ENCODE measurements around the gene SYTL1. TPM values are rescaled to one million over a fixed set of nuclear protein-coding genes. Genes with fewer than 3 reads are reported as not detected.

Gene SYTL1, protein sequence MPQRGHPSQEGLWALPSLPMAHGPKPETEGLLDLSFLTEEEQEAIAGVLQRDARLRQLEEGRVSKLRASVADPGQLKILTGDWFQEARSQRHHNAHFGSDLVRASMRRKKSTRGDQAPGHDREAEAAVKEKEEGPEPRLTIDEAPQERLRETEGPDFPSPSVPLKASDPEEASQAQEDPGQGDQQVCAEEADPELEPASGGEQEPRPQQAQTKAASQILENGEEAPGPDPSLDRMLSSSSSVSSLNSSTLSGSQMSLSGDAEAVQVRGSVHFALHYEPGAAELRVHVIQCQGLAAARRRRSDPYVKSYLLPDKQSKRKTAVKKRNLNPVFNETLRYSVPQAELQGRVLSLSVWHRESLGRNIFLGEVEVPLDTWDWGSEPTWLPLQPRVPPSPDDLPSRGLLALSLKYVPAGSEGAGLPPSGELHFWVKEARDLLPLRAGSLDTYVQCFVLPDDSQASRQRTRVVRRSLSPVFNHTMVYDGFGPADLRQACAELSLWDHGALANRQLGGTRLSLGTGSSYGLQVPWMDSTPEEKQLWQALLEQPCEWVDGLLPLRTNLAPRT
- polyA plus RNA-seq = 100 to 1,000 TPM in 1 of 3 donors, 10 to 100 TPM in 1, under 1 TPM in 1; 0.67 to 104 (median 12.5) TPM

DNA sequence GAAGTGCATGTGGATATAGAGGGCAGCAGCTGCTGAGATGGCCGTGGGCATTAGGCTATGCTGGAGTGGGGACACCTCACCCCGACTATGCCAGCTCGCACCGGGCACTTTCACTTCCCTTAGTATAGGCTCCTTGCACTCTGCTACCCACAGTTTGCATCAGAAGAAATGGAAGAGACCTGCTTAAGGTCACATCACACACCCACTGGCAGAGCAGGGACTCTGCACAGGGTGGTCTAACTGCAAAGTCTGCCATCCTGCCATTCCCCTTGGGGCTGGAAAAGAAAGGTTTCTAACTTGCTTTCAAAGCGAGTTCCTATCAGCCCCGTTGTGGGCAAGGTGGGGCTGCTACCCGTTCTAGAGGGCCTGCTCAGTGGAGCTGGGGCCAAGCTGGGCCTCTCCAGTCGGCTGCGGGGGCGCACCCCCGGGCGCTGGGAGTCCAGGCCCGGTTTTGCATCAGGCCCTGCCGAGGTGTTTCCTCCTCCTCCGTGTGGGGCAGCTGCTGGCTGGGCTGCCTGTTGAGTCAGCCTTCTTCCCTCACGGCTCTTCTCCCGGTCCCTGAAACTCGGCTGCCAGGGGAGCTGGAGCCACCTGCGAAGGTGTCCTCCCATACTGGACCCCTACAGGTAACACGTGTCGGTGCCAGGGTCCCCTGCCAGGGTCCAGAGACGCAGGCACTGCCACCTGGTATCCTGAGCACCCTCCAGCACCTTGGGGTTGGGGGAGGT lies at the start of gene SYTL1:
Gene SYTL1, plus strand, starts transcription at position 498 of the 728 bp plus-strand sequence. CDS start 3,313 bp downstream, outside the sequence.
- H3K27ac ChIP-seq (ENCODE audit: low read depth, low read length) = no peak within 1 kb of the TSS
- WGBS, 3 donors = 16 to 31% (median 22%) methylated on average over 22 of the region's 22 CpGs

DNA sequence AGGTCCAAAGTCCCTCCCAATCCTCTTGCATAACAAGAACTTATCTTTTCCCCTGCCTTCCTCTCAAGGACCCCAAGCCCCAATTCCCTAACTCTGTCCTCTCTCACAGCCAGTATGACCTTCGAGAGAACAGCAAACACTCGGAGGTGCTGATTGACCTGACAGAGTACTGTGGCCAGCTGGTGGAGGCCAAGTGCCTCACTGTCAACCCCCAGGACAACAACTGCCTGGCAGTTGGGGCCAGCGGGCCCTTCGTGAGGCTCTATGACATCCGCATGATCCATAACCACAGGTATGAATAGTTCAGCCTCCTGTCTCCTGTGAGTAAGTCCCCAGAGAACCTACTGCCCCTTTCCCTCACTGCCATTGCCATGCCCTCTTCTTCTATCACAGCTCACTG lies 49.7 kb upstream of the SYTL1 start:
- no peak overlapping the region for H3K27ac ChIP-seq (ENCODE audit: low read depth, low read length)
- WGBS, 3 donors = 42 to 99% (median 90%) methylated on average over 5 of the region's 5 CpGs

DNA sequence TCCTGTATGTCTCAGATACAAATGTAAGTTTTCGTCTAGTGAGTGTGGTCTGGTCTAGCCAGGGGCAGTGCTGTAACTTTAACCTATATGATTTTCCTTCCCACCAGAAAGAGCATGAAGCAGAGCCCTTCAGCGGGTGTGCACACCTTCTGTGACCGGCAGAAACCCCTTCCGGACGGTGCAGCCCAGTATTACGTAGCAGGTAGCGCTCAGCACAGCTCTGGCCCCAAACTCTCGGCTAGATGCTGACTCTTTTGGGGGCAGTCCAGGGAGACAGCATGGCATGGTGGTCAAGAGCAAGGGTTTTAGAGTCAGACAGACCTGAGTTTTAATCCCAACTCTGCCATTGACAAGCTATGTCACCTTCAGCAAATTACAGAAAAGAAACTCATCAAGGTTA lies 47.9 kb upstream of the SYTL1 start:
- 94 to 96% (median 95%) methylated on average over 8 of the region's 8 CpGs for WGBS, 3 donors
- no peak overlapping the region for H3K27ac ChIP-seq (ENCODE audit: low read depth, low read length)

DNA sequence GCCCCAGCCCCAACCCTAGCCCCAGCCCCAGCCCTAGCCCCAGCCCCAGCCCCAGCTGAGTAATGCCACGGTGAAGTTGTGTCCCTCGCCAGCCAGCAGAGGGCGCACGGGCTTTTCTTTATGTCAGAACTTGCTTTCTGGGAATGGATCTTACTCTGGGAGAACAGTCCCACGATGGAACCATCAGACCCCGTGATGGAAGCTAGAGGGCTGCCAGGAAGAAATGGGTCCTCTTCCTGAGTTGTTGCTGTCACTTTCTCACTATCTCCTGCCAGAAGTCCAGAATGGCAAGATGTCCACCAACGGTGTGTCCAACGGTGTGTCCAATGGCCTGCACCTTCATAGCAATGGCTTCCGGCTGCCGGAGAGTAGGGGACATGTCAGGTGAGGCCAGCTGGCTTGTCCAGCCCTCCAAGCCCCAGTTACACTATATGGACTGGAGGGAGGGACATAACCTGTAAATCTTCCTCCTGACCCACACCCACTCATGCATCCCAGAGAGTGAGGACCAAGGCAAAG lies 45.0 kb upstream of the SYTL1 start:
- no peak overlapping the region for H3K27ac ChIP-seq (ENCODE audit: low read depth, low read length)
- 37 to 40% (median 38%) methylated on average over 10 of the region's 10 CpGs for WGBS, 3 donors

DNA sequence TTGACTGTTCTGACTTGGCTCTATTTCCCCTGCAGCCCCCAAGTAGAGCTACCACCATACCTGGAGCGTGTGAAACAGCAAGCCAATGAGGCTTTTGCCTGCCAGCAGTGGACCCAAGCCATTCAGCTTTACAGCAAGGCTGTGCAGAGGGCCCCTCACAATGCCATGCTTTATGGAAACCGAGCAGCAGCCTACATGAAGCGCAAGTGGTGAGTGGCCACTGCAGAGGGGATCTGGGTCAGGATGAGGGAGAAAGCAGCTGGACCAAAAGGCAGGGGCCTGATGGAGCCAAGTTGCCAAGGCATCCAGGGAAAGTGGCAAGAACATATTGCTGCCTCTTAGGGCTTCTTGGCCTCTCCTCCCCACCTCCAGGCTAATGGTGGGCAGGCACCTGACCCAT lies 43.9 kb upstream of the SYTL1 start:
- 94 to 100% (median 98%) methylated on average over 3 of the region's 3 CpGs for WGBS, 3 donors
- no peak overlapping the region for H3K27ac ChIP-seq (ENCODE audit: low read depth, low read length)

DNA sequence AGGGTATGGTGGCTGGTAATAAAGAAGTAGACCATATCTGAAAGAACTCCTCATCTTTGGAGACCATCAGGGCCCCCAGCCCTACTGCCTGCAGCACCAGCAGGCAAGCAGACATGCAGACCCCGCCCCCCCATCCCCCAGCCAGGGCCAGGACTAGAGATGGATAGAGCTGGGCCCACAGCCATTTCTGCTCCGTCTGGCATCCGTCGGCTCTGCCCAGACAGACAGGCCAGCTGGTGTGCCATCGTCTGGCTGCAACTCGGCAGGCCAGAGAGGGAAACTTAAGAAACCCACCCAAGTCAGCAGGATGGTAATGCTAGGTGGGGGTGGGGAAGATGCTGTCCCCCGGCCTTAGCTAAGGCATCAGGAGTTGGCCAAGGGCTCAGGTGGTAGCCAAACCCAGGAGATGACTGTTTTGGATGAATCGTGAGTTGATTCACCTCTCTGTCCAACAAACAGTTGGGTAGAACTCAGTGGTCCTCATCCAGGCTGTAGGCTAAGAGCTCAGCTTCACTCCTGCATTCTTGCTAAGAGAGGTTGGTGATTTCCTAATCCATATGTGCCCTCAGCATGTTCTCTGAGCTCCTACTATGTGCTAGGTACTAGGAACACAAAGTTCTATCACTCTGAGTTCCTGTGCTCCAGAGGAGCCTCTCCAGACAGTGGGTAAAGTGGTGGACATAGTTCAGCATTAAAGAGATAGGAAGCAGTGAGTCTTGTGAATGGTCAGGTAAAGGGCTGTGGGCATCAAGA lies 43.0 kb upstream of the SYTL1 start:
- H3K27ac ChIP-seq (ENCODE audit: low read depth, low read length) = no peak overlapping the region
- WGBS, 3 donors = 75 to 83% (median 78%) methylated on average over 8 of the region's 8 CpGs

DNA sequence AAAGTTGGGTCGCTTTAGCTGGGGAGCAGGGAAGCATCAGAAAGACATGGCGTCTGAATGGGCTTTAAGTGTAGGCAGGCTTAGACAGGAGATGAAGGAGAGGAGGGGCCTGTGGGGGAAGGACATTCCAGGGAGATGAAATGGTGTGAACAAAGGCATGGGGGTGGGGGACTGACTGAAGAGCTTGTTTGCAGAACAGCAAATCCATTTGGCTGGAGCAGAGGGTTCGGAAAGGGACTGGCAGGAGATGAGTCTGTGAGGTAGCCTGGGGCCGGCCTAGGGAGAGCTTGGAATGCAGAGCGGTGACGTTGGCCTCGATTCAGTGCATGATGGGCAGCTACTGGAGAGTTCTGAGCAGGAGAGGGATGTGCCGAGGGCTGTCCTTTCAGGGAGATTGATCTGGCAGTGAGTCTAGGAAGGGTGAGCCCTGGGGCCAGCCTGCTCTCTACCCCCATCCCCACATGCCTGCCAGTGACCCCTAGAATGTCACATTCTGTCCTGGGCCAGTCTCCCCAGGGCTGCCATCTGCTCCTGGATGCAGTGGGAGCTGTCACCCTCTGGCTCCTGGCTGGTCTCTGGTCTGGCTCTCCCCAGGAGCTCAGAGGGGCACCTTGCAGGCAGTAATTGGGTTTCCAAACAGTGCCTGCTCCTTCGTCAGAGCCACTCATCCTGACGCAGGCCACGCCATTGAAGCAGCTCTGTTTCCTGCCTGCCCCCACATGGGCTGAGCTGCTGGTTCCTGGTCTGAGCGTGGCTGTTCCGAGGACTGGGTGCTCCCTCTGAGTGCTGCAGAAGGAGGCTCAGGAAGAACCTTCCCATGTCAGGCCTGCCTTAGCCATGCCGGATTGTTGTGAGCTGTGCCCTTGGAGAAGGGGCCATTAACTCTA lies 42.2 kb upstream of the SYTL1 start:
- no peak overlapping the region for H3K27ac ChIP-seq (ENCODE audit: low read depth, low read length)
- 54 to 79% (median 62%) methylated on average over 14 of the region's 14 CpGs for WGBS, 3 donors

DNA sequence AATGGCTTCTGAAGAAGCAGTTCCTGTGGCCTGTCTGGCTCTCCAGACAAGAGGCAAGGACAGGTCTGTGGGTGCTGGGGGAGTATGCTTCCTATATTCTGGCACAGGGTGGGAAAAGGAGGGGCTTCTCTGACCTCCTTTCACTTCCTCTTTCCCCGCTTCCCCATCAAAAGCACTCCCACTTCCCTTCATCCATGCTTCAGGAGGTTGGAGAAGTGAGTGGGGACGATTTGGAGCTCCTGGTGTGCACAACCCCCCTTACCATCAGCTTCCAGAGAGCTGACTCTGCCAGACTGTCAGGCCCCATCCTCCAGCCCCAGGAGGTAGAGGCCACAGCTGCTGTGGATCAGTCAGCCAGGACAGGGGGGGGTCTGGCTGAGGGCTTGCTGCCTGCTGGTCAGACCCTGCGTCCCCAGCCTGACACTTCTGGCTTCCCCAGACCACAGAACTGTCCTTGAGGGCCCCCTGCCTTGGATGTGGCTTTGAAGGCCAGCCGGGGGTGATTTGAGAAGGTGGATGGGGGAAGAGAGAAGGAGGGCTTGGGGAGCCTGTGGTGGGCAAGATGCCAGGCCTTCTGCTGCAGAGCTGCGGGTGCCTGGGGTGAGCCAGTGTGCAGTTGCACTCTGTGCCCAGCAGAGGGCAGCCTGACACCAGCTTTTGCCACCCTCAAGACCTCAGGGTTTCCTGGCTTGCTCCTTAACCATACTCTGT lies 41.3 kb upstream of the SYTL1 start:
- WGBS, 3 donors = 23 to 49% (median 26%) methylated on average over 5 of the region's 5 CpGs
- no peak overlapping the region for H3K27ac ChIP-seq (ENCODE audit: low read depth, low read length)

DNA sequence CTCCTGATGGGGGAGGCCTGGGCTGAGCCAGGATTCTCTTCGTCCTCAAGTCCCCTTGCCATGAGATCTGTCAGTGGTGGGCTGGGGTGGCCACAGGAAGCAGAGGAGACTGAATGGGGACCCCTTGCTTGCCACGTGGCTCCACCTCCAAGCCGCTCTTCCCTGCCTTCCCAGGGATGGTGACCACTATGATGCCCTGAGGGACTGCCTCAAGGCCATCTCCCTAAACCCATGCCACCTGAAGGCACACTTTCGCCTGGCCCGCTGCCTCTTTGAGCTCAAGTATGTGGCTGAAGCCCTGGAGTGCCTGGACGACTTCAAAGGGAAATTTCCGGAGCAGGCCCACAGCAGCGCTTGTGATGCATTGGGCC lies 40.8 kb upstream of the SYTL1 start:
- 76 to 81% (median 77%) methylated on average over 8 of the region's 8 CpGs for WGBS, 3 donors
- H3K27ac ChIP-seq (ENCODE audit: low read depth, low read length) = no peak overlapping the region

DNA sequence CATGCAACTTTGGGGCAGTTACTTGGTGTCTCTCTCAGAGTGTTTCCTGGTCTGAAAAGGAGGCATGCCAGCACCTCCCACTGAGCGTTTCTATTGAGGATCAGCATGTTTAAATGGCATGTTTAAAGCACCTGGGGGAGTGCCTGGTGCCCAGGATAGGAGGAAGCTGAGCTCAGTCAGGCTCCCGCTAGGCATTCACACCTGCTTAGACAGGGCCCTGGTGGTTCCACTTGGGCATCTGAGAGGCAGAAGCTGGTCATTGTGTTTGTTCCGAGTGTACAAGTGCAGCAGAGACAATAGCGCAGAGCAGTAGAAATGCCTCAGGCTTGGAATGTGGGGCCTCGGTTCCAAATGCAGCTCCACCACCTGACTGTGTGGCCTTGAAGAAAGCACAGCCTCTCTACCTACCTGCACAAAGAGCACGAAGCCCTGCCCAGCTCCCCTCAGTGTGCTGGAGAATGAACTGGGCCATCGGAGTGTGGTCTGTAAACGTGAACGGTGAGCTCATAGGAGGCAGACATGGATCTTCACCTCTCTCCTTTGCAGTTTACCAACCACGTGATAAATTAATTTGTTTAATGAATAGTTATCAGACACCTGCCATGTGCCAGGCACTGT lies 40.1 kb upstream of the SYTL1 start:
- WGBS, 3 donors = 77 to 91% (median 91%) methylated on average over 10 of the region's 10 CpGs
- no peak overlapping the region for H3K27ac ChIP-seq (ENCODE audit: low read depth, low read length)

DNA sequence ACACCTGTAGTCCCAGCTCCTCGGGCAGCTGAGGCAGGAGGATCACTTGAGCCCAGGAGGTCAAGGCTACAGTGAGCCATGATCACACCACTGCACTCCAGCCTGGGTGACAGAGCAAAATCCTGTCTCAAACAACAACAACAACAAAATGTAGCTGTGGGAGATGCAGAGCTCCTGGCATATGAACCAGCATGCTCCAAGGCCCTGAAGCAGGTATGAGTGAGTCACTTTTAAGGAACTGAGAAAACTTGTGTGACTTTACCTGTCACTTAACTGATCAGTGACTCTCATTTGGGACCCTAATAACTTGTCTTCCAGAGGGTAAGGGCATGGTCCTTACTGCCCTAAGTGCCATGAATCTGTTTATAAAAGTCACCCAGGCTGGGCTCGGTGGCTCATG lies 39.2 kb upstream of the SYTL1 start:
- no peak overlapping the region for H3K27ac ChIP-seq (ENCODE audit: low read depth, low read length)
- 86 to 91% (median 87%) methylated on average over 2 of the region's 2 CpGs for WGBS, 3 donors

DNA sequence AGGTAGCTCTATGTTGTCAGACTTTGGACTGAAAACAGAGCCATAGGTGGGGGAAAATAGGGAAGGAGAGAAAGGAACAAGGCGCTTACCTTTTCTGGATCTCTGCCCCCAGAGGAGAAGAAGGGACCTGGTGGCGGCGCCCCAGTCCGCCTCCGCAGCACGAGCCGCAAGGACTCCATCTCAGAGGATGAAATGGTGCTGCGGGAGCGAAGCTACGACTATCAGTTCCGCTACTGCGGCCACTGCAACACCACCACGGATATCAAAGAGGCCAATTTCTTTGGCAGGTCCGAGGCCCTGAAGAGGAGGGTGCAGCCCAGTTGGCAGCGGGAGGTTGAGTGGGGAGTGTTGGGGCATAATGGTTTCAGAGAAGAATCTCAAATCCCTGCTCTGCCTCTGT lies 38.3 kb upstream of the SYTL1 start:
- no peak overlapping the region for H3K27ac ChIP-seq (ENCODE audit: low read depth, low read length)
- 92% methylated on average over 15 of the region's 15 CpGs for WGBS, 3 donors

DNA sequence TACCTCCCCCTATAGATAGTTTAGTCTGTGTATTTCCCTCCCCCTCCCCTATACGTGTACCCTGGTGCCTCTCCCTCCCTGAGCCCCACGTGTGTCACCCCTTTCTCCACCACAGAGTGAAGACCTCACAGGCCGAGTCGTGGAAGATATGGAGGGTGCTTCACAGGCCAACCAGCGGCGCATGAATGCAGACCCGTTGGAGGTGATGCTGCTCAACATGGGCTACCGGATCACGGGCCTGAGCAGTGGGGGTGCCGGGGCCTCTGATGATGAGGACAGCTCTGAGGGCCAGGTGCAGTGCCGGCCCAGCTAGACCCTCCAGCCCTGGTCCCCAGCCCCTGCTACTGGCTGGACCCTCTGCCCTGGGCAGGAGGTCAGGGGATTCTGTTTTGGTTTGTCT lies 35.8 kb upstream of the SYTL1 start:
- 87 to 93% (median 90%) methylated on average over 11 of the region's 11 CpGs for WGBS, 3 donors
- H3K27ac ChIP-seq (ENCODE audit: low read depth, low read length) = no peak overlapping the region

DNA sequence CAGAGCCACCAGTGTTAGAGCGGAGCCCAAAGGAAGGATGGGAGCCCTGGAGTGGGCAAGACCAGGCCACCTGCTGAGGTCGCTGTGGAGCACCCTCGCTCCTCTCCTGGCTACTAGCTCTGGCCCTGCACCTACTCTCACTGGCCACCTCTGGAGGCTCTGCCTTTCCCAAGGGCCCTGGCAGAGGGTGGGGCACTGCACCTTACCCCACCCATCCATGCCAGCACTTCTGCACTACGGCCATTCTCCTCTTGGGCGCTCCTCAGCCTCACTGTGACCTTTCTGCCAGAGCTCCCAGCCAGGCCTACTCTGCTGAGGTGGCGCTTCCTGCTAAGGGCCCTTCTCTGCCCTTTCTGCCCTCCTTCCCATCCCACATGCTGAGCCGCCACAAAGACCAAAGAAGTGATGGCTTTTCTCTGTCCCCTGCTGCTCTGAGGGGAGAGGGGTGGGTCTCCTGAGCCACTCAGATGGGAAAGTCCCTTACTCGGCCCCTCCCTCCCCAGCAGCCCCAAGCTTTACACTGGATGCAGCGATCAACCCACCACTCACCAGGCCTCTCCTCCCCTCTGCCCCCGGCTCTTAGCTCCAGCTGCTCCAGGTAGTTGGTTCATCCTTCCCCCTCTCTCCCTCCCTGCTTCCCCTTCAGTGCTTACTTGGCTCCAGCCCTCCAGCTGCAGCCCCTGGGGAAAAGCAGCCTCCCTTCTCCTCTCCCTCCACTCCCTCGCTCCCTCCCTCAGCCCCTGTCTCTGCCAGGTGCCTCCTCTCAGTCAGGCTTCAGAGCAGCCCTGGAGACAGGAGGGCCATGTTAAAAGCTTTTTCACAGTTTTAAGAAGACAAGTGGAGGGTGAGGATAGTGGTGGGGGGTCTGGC lies 34.7 kb upstream of the SYTL1 start:
- 78 to 80% (median 80%) methylated on average over 9 to 11 of the region's 11 CpGs for WGBS, 3 donors

DNA sequence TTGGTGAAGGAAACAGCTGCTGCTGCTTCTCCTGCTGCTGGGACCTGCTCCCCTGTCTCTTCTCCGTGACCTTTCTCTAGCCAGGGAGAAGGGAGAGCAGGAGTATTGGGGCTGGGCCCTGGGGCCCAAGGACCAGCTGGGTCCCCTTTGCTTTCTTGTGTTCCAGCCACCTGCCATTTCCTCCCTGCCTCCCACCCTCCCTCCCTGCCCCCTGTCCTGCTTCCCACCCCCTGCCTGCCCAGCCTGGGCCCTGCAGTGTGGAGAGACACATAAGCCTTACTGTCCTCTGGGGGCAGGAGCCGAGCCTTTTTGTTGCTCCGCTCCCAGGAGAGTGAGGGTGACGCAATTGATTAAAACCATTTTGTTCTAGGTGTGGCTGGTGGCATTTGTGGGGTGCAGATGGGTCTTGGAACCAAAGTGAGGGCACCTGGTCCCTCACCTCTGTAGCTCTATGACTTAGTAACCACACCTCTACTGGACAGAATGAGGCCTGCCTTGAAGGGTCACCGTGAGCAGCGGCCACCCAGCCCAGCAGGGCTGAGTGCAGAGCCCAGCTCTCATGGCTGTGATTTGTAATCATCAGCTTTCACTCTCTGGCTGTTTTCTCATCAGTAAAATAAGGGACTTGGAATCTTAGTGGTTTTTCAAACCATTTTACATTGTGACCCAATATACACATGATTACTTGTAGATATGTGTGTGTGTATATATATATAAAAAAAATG lies 33.8 kb upstream of the SYTL1 start:
- 82 to 91% (median 83%) methylated on average over 5 to 6 of the region's 6 CpGs for WGBS, 3 donors
- H3K27ac ChIP-seq (ENCODE audit: low read depth, low read length) = no peak overlapping the region

More for the DNA sequence above, 34.7 kb upstream of the SYTL1 start:
- H3K27ac ChIP-seq (ENCODE audit: low read depth, low read length) = no peak overlapping the region

All from adipose tissue (tissue), 3 donors.